CD4-positive, alpha-beta T cell (primary cell): ENCODE measurements around the gene CDKN1C. TPM values are rescaled to one million over a fixed set of nuclear protein-coding genes. Genes with fewer than 3 reads are reported as not detected.

Source experiments
- ATAC-seq: fragments of 200-7000 bp; cut with Tn5 transposase; one replicate; pipeline ENCODE4 v1.10.0; 2022; ENCODE audit warnings: mild to moderate bottlenecking; ENCODE audit not compliant: poor library complexity
- CTCF ChIA-PET: fragments of 350-600 bp; sonication (Branson Sonifier 250); formaldehyde crosslinking; loops from one replicate; lab custom pipeline; 2021; ENCODE audit warnings: antibody characterized with exemption, inconsistent platforms; lab: Charles Lee
- POLR2A ChIA-PET: fragments of 350-600 bp; sonication (Branson Sonifier 250); formaldehyde crosslinking; loops from one replicate; lab custom pipeline; 2021; ENCODE audit warnings: antibody characterized with exemption, inconsistent platforms; lab: Charles Lee
- DNase-seq, 14 experiments: peaks; one replicate each; pipeline ENCODE4 v3.0.0-alpha.2; 2013 to 2020; ENCODE audit warnings: mixed read lengths in 2 of 14
- H3K27ac ChIP-seq, 2 donors: one replicate each; pipeline versions ENCODE4 v1.5.1 to v1.7.0; 2013; ENCODE audit warnings: low read length in 2 of 2, low read depth in 1 of 2, mild to moderate bottlenecking in 1 of 2
- H3K27me3 ChIP-seq, 2 experiments: 1 replicate in 1 of 2; 2 replicates in 1 of 2; pipeline versions ENCODE4 v1.6.1 to v1.7.0; 2013; ENCODE audit warnings: low read length in 2 of 2, control low read depth in 1 of 2, mild to moderate bottlenecking in 1 of 2, moderate library complexity in 1 of 2; ENCODE audit not compliant: insufficient read depth in 2 of 2, control insufficient read depth in 1 of 2
- H3K36me3 ChIP-seq: one replicate; pipeline ENCODE4 v1.6.1; 2013; ENCODE audit warnings: low read length, control low read depth; ENCODE audit not compliant: insufficient read depth
- H3K4me1 ChIP-seq: one replicate; pipeline ENCODE4 v1.6.1; 2013; ENCODE audit warnings: low read length, control low read depth; ENCODE audit not compliant: insufficient read depth
- H3K4me3 ChIP-seq: one replicate; pipeline ENCODE4 v1.5.1; 2013; ENCODE audit warnings: mild to moderate bottlenecking, low read length, moderate library complexity
- H3K9me3 ChIP-seq, 2 experiments: 1 replicate in 1 of 2; 2 replicates in 1 of 2; pipeline versions ENCODE4 v1.6.1 to v1.7.0; 2013; ENCODE audit warnings: low read length in 2 of 2, mild to moderate bottlenecking in 2 of 2, control low read depth in 1 of 2, moderate library complexity in 1 of 2; ENCODE audit not compliant: control insufficient read depth in 1 of 2, insufficient read depth in 1 of 2
- H3K27ac Mint-ChIP-seq: one replicate; pipeline ENCODE4 v1.8.0; 2020; ENCODE audit warnings: mixed read lengths
- H3K27me3 Mint-ChIP-seq: one replicate; pipeline ENCODE4 v1.8.0; 2021; ENCODE audit warnings: mixed read lengths
- H3K36me3 Mint-ChIP-seq: one replicate; pipeline ENCODE4 v1.8.0; 2021; ENCODE audit warnings: low read depth, mixed read lengths
- H3K4me1 Mint-ChIP-seq: one replicate; pipeline ENCODE4 v1.8.0; 2021; ENCODE audit warnings: low read depth, mixed read lengths
- H3K4me3 Mint-ChIP-seq: one replicate; pipeline ENCODE4 v1.8.0; 2020; ENCODE audit warnings: mild to moderate bottlenecking, mixed read lengths
- H3K9me3 Mint-ChIP-seq: one replicate; pipeline ENCODE4 v1.8.0; 2020; ENCODE audit warnings: mixed read lengths
- intact Hi-C, 2 experiments: fragments of 100-400 bp; cut with DNase I in 1 of 2; cut with micrococcal nuclease in 1 of 2; formaldehyde crosslinking; loops; one replicate each; pipeline versions ENCODE4 v1.15.1 to v1.9.0; 2023 to 2025; cut with DNase I, micrococcal nuclease
- total RNA-seq, 174 experiments: library from RNA in 2 of 174; stranded (reverse) in 2 of 174; gene quantifications; one replicate each; pipeline ENCODE4 v1.2.3 and lab custom pipeline; 2021 to 2026
- TF ChIP-seq, protein P1 (sequence below): fragments of 200-600 bp; IDR thresholded peaks from one replicate; pipeline ENCODE4 v1.8.0; 2022; ENCODE audit warnings: antibody characterized with exemption, mild to moderate bottlenecking

CDKN1C gene
- total RNA-seq, 2 experiments from 2014 or later = 1.9 to 2.5 TPM

DNA sequence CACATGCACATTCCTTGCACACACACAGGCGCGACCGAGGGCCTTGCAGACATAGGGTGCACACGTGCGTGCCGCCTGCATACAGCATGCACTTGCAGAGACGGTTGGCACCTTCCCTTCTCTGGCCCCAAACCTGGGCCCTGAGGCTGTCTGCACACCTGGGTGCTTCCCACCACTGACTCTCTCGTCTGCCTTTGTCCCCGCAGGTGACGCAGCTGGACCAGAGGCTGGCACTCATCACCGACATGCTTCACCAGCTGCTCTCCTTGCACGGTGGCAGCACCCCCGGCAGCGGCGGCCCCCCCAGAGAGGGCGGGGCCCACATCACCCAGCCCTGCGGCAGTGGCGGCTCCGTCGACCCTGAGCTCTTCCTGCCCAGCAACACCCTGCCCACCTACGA, 38.0 kb downstream of the CDKN1C start:
- H3K9me3 ChIP-seq = peaks cover 0 to 2% of the 10 kb centered on the region in 2 experiments
- H3K4me1 Mint-ChIP-seq = no peaks in the 10 kb centered on the region
- ATAC-seq (no peak), DNase-seq (no peak)
- POLR2A ChIA-PET = no interaction called here
- no peak overlapping the region for H3K27ac ChIP-seq
- intact Hi-C loops = no loop called here
- H3K9me3 Mint-ChIP-seq = no peaks in the 10 kb centered on the region
- no peak overlapping the region for H3K4me3 Mint-ChIP-seq
- no peaks in the 10 kb centered on the region for H3K27me3 Mint-ChIP-seq
- peaks cover 10% of the 10 kb centered on the region for H3K4me1 ChIP-seq
- H3K27me3 ChIP-seq = no peaks in the 10 kb centered on the region
- TF ChIP-seq, protein P1, sequence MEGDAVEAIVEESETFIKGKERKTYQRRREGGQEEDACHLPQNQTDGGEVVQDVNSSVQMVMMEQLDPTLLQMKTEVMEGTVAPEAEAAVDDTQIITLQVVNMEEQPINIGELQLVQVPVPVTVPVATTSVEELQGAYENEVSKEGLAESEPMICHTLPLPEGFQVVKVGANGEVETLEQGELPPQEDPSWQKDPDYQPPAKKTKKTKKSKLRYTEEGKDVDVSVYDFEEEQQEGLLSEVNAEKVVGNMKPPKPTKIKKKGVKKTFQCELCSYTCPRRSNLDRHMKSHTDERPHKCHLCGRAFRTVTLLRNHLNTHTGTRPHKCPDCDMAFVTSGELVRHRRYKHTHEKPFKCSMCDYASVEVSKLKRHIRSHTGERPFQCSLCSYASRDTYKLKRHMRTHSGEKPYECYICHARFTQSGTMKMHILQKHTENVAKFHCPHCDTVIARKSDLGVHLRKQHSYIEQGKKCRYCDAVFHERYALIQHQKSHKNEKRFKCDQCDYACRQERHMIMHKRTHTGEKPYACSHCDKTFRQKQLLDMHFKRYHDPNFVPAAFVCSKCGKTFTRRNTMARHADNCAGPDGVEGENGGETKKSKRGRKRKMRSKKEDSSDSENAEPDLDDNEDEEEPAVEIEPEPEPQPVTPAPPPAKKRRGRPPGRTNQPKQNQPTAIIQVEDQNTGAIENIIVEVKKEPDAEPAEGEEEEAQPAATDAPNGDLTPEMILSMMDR = no peak
- H3K36me3 Mint-ChIP-seq = peaks cover 6% of the 10 kb centered on the region
- CTCF ChIA-PET = no interaction called here
- H3K36me3 ChIP-seq = no peaks in the 10 kb centered on the region
- no peak overlapping the region for H3K4me3 ChIP-seq
- H3K27ac Mint-ChIP-seq = no peak overlapping the region

GRCh38 chr11:2846470-2846869, 39.1 kb downstream of the CDKN1C start:
- H3K9me3 Mint-ChIP-seq = no peaks in the 10 kb centered on the region
- no peak overlapping the region for H3K4me3 ChIP-seq
- no peaks in the 10 kb centered on the region for H3K4me1 Mint-ChIP-seq
- ChIA-PET CTCF (no interaction called here), POLR2A (no interaction called here)
- no peak overlapping the region for H3K4me3 Mint-ChIP-seq
- H3K27ac ChIP-seq = no peak overlapping the region
- H3K27me3 Mint-ChIP-seq = no peaks in the 10 kb centered on the region
- DNase-seq (no peak), ATAC-seq (no peak)
- TF ChIP-seq, protein P1 = no peak
- peaks cover 10% of the 10 kb centered on the region for H3K4me1 ChIP-seq
- intact Hi-C loops = no loop called here
- no peak overlapping the region for H3K27ac Mint-ChIP-seq
- no peaks in the 10 kb centered on the region for H3K9me3 ChIP-seq
- no peaks in the 10 kb centered on the region for H3K27me3 ChIP-seq
- no peaks in the 10 kb centered on the region for H3K36me3 ChIP-seq
- peaks cover 6% of the 10 kb centered on the region for H3K36me3 Mint-ChIP-seq

GRCh38 chr11:2846056-2846455, 39.5 kb downstream of the CDKN1C start:
- H3K27ac ChIP-seq = no peak overlapping the region
- no peaks in the 10 kb centered on the region for H3K27me3 ChIP-seq
- no peaks in the 10 kb centered on the region for H3K9me3 Mint-ChIP-seq
- peaks cover 6% of the 10 kb centered on the region for H3K36me3 Mint-ChIP-seq
- intact Hi-C loops = no loop called here
- POLR2A ChIA-PET = no interaction called here
- H3K36me3 ChIP-seq = no peaks in the 10 kb centered on the region
- H3K27ac Mint-ChIP-seq = no peak overlapping the region
- no peak for DNase-seq
- no peak for ATAC-seq
- H3K9me3 ChIP-seq = no peaks in the 10 kb centered on the region
- TF ChIP-seq, protein P1 = no peak
- H3K4me1 Mint-ChIP-seq = no peaks in the 10 kb centered on the region
- CTCF ChIA-PET = no interaction called here
- peaks cover 10% of the 10 kb centered on the region for H3K4me1 ChIP-seq
- no peak overlapping the region for H3K4me3 ChIP-seq
- no peak overlapping the region for H3K4me3 Mint-ChIP-seq
- H3K27me3 Mint-ChIP-seq = no peaks in the 10 kb centered on the region
